Omental fat pad (tissue), 4 donors: ENCODE measurements around the gene ZNF200. TPM values are rescaled to one million over a fixed set of nuclear protein-coding genes. Genes with fewer than 3 reads are reported as not detected.
"Not testable (repeated sequence)": the region's sequence is repeated elsewhere in the genome, so short reads cannot be mapped to it uniquely, and the experiment has no call there.

ENCODE experiments used
- ATAC-seq: fragments of 150-250 bp; one replicate; pipeline ENCODE4 v1.9.1; 2016; ENCODE audit warnings: mild to moderate bottlenecking, moderate library complexity; ENCODE audit not compliant: low FRiP score
- DNase-seq: peaks from one replicate; pipeline ENCODE4 v3.0.0-alpha.2; 2019; ENCODE audit warnings: low spot score
- CTCF ChIP-seq, 3 donors: fragments of 450-650 bp; IDR thresholded peaks; one replicate each; pipeline ENCODE4 v1.5.1; 2016 to 2017; ENCODE audit warnings: antibody characterized with exemption in 3 of 3, mild to moderate bottlenecking in 3 of 3, moderate library complexity in 2 of 3
- total RNA-seq, 4 donors: library from RNA; depleted of rRNA; stranded (reverse); fragments of >200 nt; gene quantifications; one replicate each; pipeline ENCODE4 v1.1.0, GENCODE V29; 2016

Gene ZNF200
- total RNA-seq, 4 donors from 2014 or later: 4.3 to 12.6 (median 8.7) TPM

DNA sequence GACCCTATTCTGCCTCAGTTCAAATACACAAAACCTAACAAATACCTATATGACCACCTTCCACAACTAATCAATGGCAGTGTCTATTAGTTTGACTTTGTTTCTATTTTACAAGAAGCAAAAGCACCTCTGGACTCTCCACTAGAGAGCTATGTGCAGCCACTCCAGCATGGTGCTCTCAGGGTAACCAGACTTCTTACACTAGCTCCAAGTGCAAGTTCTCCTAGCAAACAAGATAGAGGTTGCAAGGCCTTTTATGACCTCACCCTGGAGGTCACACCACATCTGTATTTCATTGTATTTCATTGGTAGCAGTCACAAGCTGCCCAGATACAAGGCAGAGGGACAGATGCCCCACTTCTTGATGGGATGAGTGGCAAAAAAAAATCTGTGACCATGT, 40.0 kb upstream of the ZNF200 start:
- TF ChIP-seq CTCF (IDR thresholded peaks at IDR 0.05): no peak
- DNase-seq (no peak), ATAC-seq (no peak)

DNA sequence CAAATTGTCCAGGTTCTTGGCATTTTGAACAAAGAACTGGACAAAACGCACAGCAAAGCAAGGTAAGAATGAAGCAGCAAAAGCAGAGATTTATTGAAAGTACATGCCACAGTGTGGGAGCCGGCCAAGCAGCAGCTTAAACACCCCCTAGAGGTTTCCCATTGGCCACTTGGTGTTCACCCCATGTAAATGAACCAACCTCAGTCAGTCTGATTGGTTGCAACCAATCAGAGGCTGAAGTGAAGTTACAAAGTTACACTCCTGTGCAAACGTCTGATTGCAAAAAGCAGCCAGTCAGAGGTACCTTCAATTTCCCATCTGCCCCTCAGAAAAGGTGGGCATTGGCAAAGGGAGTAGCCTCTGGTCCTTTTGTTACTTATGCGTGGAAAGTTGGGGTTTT, 39.5 kb upstream of the ZNF200 start:
- DNase-seq (no peak), ATAC-seq (no peak)
- TF ChIP-seq CTCF (IDR thresholded peaks at IDR 0.05): no peak

DNA sequence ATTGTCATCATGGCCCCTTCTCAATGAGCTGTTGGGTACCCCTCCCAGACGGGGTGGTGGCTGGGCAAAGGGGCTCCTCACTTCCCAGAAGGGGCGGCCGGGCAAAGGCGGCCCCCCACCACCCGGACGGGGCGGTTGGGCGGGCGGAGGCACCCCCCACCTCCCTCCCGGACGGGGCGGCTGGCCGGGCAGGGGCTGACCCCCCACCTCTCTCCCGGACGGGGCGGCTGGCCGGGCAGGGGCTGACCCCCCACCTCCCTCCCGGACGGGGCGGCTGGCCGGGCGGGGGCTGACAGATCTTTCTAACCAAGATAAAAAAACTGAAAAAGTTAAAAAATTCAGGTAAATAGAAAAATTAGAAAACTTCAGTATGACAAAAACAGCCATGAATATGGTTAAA, 36.3 kb upstream of the ZNF200 start:
- DNase-seq, ATAC-seq: not testable (repeated sequence)

- not testable (repeated sequence) for ATAC-seq, DNase-seq
These were observed 35.8 kb upstream of the ZNF200 start for GRCh38 chr16:3270718-3271117.

GRCh38 chr16:3268294-3268693, 33.3 kb upstream of the ZNF200 start:
- no peak for TF ChIP-seq CTCF (IDR thresholded peaks at IDR 0.05)
- no peak for ATAC-seq
- DNase-seq: no peak

GRCh38 chr16:3266873-3267537, 32.0 kb upstream of the ZNF200 start:
- ATAC-seq (no peak), DNase-seq (no peak)
- TF ChIP-seq CTCF (IDR thresholded peaks at IDR 0.05): no peak

GRCh38 chr16:3264137-3265036, 29.4 kb upstream of the ZNF200 start:
- peak; percentile 96 for ATAC-seq
- TF ChIP-seq CTCF (IDR thresholded peaks at IDR 0.05): no peak
- DNase-seq: peak; percentile 87

DNA sequence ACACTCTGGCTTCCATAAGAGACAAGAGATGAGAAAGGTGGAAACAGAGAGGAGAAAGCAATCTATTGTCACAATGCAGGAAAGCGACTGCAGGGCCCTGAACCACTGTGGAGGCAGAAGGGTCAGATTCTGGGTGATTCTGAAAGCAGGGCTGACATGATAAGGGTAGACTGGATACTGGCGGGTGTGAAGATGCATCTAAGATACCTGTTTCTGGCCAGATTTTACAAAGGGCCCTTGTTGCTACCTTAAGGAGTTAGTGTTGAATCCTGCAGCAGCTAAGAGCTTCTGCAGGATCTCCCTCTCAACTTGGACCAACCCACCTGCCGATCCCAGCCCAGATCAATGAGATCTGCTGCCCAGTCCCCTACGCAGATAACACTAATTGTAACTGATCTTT, 27.6 kb upstream of the ZNF200 start:
- DNase-seq (no peak), ATAC-seq (no peak)
- TF ChIP-seq CTCF (IDR thresholded peaks at IDR 0.05): no peak
